ENCODE measurements around the gene RPAP3.

The RPAP3 gene

GRCh38 chr12:47751561-47751960, 45.7 kb upstream of the RPAP3 start:
- no peak for DNase-seq (ENCODE audit: low spot score)
- no peak for TF ChIP-seq CTCF (IDR thresholded peaks at IDR 0.05; ENCODE audit: extremely low read depth, missing control alignments)

- no peak for DNase-seq (ENCODE audit: low spot score)
- TF ChIP-seq CTCF (IDR thresholded peaks at IDR 0.05; ENCODE audit: extremely low read depth, missing control alignments), result no peak
Measured at GRCh38 chr12:47750916-47751470, 45.2 kb upstream of the RPAP3 start.

GRCh38 chr12:47750229-47750798, 44.5 kb upstream of the RPAP3 start:
- no peak for TF ChIP-seq CTCF (IDR thresholded peaks at IDR 0.05; ENCODE audit: extremely low read depth, missing control alignments)
- DNase-seq (ENCODE audit: low spot score), result no peak

GRCh38 chr12:47748899-47749298, 43.1 kb upstream of the RPAP3 start:
- no peak for TF ChIP-seq CTCF (IDR thresholded peaks at IDR 0.05; ENCODE audit: extremely low read depth, missing control alignments)
- no peak for DNase-seq (ENCODE audit: low spot score)

GRCh38 chr12:47748507-47748828, 42.6 kb upstream of the RPAP3 start:
- no peak for DNase-seq (ENCODE audit: low spot score)
- no peak for TF ChIP-seq CTCF (IDR thresholded peaks at IDR 0.05; ENCODE audit: extremely low read depth, missing control alignments)

- no peak for TF ChIP-seq CTCF (IDR thresholded peaks at IDR 0.05; ENCODE audit: extremely low read depth, missing control alignments)
- DNase-seq (ENCODE audit: low spot score), result no peak
Measured at GRCh38 chr12:47747596-47748506, 42.0 kb upstream of the RPAP3 start.

- no peak for TF ChIP-seq CTCF (IDR thresholded peaks at IDR 0.05; ENCODE audit: extremely low read depth, missing control alignments)
- no peak for DNase-seq (ENCODE audit: low spot score)
Measured at GRCh38 chr12:47747126-47747525, 41.3 kb upstream of the RPAP3 start.

Measured in GM20000 (cell line).